Cardiac muscle cell (in vitro differentiated cells and primary cell): ENCODE measurements around the gene RIOK1. TPM values are rescaled to one million over a fixed set of nuclear protein-coding genes. Genes with fewer than 3 reads are reported as not detected.

Source experiments
- DNase-seq, 2 donors: peaks; one replicate each; pipeline versions ENCODE4 v3.0.0 to v3.0.0-alpha.2; 2010 to 2017; ENCODE audit warnings: low read depth in 1 of 2, low spot score in 1 of 2
- H3K27ac ChIP-seq: fragments of 200-600 bp; sonication (generic); 2 replicates; pipeline ENCODE4 v1.5.1; 2016
- H3K27me3 ChIP-seq: fragments of 200-600 bp; sonication (generic); 2 replicates; pipeline ENCODE4 v1.6.0; 2016; ENCODE audit warnings: control low read depth
- H3K36me3 ChIP-seq: fragments of 200-600 bp; sonication (generic); 2 replicates; pipeline ENCODE4 v1.5.1; 2016; ENCODE audit warnings: control low read depth
- H3K4me1 ChIP-seq: fragments of 200-600 bp; sonication (generic); 2 replicates; pipeline ENCODE4 v1.8.1; 2017; ENCODE audit warnings: low read depth, mild to moderate bottlenecking, mixed run types
- H3K4me3 ChIP-seq: fragments of 200-600 bp; sonication (generic); 2 replicates; pipeline ENCODE4 v1.5.1; 2016; ENCODE audit warnings: mild to moderate bottlenecking
- H3K9me3 ChIP-seq: fragments of 200-600 bp; sonication (generic); 2 replicates; pipeline ENCODE4 v1.5.1; 2017; ENCODE audit warnings: low read depth, mild to moderate bottlenecking, control low read depth
- CTCF ChIP-seq: IDR thresholded peaks from 2 replicates; pipeline ENCODE4 v1.5.1; 2012; ENCODE audit warnings: low read depth, mild to moderate bottlenecking, low read length
- polyA plus RNA-seq: library from polyadenylated mRNA; unstranded; fragments of >200 nt; fragmentation: Nextera tagmentation; extraction: Ambion mirVana; gene quantifications from 2 replicates; pipeline ENCODE4 v1.2.1, GENCODE V29; 2016
- total RNA-seq: library from RNA; depleted of rRNA; stranded (reverse); fragments of >200 nt; gene quantifications from 2 replicates; pipeline ENCODE4 v1.2.3, GENCODE V29; 2016

Gene RIOK1
- total and polyA plus RNA-seq, 2 experiments from 2014 or later, result 13.4 to 16.8 TPM

GRCh38 chr6:7413151-7413823 lies 23.7 kb downstream of the RIOK1 start:
- no peaks in the 10 kb centered on the region for H3K27me3 ChIP-seq
- peaks cover 7% of the 10 kb centered on the region for H3K4me1 ChIP-seq
- H3K27ac ChIP-seq, result no peak overlapping the region
- H3K36me3 ChIP-seq, result peaks cover 28% of the 10 kb centered on the region
- TF ChIP-seq CTCF, result no peak
- H3K4me3 ChIP-seq, result no peak overlapping the region
- DNase-seq, result no peak
- no peaks in the 10 kb centered on the region for H3K9me3 ChIP-seq

DNA sequence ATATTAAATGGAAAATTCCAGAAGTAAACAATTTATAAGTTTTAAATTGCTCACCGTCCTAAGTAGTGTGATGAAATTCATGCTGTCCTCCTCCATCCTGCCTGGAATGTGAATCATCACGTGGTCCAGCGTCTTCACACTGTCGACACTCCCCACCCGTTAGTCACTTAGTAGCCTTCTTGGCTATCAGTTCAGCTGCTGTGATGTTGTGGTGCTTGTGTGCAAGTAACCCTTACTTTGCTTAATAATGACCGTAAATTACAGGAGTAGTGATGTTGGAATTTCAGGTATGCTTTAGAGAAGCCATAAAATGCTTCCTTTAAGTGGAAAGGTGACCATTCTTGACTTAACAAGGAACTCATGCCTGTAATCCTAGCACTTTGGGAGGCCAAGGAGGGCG lies 25.2 kb downstream of the RIOK1 start:
- H3K27ac ChIP-seq, result no peak overlapping the region
- peak in 1 of 2 donors; percentile 89 for DNase-seq

DNA sequence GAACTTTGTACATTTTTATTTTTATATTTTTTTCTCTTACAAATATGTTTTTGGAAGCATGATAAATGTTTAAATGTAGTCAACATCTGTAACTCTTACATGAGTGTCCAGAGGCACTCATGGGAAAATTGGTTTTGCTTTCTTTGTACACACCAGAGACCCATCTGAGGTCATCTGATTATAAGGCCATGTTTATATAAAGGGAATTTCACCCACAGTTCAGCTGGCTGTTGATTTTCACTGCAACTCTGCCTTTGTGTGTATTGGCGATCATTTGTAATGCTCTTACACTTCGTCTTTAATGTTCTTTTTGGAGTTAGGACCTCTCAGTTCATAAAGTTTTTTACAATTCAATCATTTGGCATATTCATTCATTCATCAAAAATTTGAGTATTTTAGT lies 28.1 kb downstream of the RIOK1 start:
- H3K4me3 ChIP-seq, result no peak overlapping the region
- no peaks in the 10 kb centered on the region for H3K27me3 ChIP-seq
- TF ChIP-seq CTCF, result no peak
- no peaks in the 10 kb centered on the region for H3K9me3 ChIP-seq
- peaks cover 13% of the 10 kb centered on the region for H3K36me3 ChIP-seq
- H3K27ac ChIP-seq, result peak overlapping the region; percentile 62
- DNase-seq, result no peak
- peaks cover 15% of the 10 kb centered on the region for H3K4me1 ChIP-seq

More for the DNA sequence above, 25.2 kb downstream of the RIOK1 start:
- peaks cover 15% of the 10 kb centered on the region for H3K4me1 ChIP-seq
- no peaks in the 10 kb centered on the region for H3K9me3 ChIP-seq
- H3K27me3 ChIP-seq, result no peaks in the 10 kb centered on the region
- no peak overlapping the region for H3K4me3 ChIP-seq
- H3K36me3 ChIP-seq, result peaks cover 28% of the 10 kb centered on the region
- no peak for TF ChIP-seq CTCF

DNA sequence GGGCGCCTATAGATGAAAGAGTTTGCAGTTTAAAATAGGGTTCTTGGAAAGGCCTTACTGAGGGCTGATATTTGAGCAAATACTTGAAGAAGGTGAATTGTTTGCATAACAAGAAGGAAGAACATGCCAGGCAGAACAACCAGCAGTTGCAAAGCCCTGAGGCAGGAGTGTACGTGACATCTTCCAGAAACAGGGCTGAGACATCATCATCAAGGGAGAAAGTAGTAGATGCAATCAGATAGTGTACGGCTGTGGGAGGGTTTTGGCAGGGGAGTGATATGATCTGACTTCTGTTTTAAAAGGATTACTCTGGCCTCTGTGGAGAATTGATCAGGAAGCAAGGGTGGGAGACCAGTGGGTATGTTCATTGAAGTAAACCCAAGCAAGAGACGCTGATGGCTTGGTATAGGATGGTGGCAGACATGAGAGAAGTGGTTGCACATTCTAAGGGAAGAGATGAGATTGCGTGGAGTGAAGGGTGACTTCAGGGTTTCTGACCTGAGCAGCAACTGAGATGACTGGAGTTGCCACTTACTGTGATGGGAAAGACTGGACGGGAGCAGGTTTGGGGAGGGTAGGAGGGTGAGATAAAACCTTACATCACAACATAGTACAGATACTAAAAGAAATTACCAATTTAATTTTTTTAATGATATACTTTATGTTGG lies 28.8 kb downstream of the RIOK1 start:
- Histone ChIP-seq H3K4me1 (peaks cover 15% of the 10 kb centered on the region), H3K36me3 (peaks cover 13% of the 10 kb centered on the region), H3K4me3 (no peak overlapping the region), H3K9me3 (no peaks in the 10 kb centered on the region), H3K27me3 (no peaks in the 10 kb centered on the region), H3K27ac (peak overlapping the region; percentile 62)
- no peak for DNase-seq
- no peak for TF ChIP-seq CTCF

DNA sequence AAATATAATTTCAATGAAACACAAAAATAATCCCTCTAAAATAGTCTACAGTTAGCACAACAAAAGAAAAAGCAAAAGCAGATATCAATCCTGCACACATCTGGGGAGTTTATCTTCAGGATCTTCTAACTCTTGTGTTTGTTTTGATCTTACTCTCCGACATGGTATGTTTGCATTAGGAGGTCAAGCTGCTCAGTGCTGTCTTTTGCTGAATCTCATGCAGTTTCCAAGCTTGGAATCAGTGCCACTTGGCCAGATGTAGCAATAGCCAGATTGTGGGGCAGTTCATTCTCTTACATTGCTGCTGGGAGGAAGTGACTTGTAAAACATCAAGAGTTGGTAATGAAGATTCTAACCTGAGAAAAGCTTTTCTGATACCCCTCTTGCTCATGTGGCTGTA lies 29.5 kb downstream of the RIOK1 start:
- Histone ChIP-seq H3K9me3 (no peaks in the 10 kb centered on the region), H3K4me3 (no peak overlapping the region), H3K27me3 (no peaks in the 10 kb centered on the region), H3K36me3 (peaks cover 9% of the 10 kb centered on the region), H3K4me1 (peaks cover 15% of the 10 kb centered on the region), H3K27ac (peak overlapping the region; percentile 62)
- no peak for TF ChIP-seq CTCF
- no peak for DNase-seq
